ENCODE data around the gene NKAPL. TPM values are rescaled to one million over a fixed set of nuclear protein-coding genes. Genes with fewer than 3 reads are reported as not detected.

Gene NKAPL
- total RNA-seq, 1 donor from 2014 or later = 0.79 TPM

GRCh38 chr6:28266563-28266961 is 7.5 kb downstream of the NKAPL start:
- no peak for DNase-seq (ENCODE audit: low read depth)
- TF ChIP-seq, protein P1, sequence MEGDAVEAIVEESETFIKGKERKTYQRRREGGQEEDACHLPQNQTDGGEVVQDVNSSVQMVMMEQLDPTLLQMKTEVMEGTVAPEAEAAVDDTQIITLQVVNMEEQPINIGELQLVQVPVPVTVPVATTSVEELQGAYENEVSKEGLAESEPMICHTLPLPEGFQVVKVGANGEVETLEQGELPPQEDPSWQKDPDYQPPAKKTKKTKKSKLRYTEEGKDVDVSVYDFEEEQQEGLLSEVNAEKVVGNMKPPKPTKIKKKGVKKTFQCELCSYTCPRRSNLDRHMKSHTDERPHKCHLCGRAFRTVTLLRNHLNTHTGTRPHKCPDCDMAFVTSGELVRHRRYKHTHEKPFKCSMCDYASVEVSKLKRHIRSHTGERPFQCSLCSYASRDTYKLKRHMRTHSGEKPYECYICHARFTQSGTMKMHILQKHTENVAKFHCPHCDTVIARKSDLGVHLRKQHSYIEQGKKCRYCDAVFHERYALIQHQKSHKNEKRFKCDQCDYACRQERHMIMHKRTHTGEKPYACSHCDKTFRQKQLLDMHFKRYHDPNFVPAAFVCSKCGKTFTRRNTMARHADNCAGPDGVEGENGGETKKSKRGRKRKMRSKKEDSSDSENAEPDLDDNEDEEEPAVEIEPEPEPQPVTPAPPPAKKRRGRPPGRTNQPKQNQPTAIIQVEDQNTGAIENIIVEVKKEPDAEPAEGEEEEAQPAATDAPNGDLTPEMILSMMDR (IDR thresholded peaks at IDR 0.05; ENCODE audit: insufficient read depth, low read length, severe bottlenecking) = no peak
- Histone ChIP-seq H3K36me3 (ENCODE audit: control insufficient read depth, insufficient read depth, low read length) (no peaks in the 10 kb centered on the region), H3K27me3 (ENCODE audit: control insufficient read depth, insufficient read depth, low read length) (no peaks in the 10 kb centered on the region), H3K4me3 (ENCODE audit: low read depth, low read length) (peak overlapping the region; percentile 83)
- no peak for FAIRE-seq

DNA sequence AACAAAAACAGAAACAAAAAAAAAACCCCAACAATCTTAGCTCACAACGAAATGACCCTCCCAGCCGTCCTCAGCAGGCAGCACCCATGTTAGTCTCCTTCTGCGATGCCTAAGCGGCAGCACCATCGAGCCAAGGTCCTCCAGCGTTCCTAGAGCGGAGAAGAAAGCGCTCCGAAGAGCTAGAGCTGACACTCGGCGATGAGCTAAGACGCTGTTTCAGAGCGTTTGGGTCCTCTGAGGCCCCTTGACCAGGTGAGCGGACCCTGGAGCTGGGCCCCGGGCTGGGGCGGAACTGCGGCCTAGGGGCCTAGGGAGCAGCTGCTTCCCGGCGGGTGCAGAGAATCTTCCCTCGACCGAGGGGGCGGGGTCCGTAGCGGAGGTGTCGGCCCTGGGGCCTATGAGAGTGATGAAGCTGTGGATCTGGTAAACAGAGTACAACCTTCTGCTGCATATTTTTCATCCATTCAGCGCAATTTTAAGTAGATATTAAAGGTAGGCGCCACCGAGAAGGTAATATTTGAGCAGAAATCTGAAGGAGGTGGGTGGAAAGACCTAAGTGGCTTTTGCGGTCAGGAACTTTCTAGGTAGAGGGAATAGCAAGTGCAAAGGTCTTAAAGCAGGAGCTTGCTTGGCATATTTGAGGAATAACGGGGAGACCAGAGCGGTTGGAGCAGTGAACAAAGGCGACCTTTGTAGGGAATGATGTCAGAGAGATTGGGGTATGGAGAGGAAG is 8.0 kb downstream of the NKAPL start, which contains the start of gene ZSCAN26:
Gene ZSCAN26, plus strand, starts transcription at position 182 of the 733 bp plus-strand sequence. CDS start 4,777 bp downstream, outside the sequence.
- H3K36me3 ChIP-seq (ENCODE audit: control insufficient read depth, insufficient read depth, low read length) = peaks cover 2% of the 10 kb centered on the region
- no peak for FAIRE-seq
- H3K27me3 ChIP-seq (ENCODE audit: control insufficient read depth, insufficient read depth, low read length) = no peaks in the 10 kb centered on the region
- peak within 1 kb of the TSS; percentile 83 for H3K4me3 ChIP-seq (ENCODE audit: low read depth, low read length)
- TF ChIP-seq, protein P1 (IDR thresholded peaks at IDR 0.05; ENCODE audit: insufficient read depth, low read length, severe bottlenecking) = no peak
- peak; percentile 80 for DNase-seq (ENCODE audit: low read depth)

DNA sequence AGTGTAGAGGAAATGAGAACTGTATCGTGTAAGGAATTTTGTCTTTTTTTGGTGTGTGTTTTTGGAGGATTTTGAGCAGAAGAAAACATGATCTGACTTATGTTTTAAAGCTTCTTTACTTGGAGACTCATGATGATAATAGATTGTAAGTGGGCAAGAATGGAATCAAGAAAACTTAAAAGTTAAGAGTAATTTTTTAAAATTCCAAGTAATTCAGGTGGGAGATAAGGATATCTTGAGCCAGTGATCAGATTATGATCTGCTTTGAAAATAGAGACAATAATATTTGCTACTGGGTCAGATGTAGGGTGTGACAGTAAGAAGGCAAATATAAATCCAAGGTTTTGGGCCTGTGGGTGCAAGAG is 8.6 kb downstream of the NKAPL start:
- H3K36me3 ChIP-seq (ENCODE audit: control insufficient read depth, insufficient read depth, low read length) = peaks cover 4% of the 10 kb centered on the region
- FAIRE-seq = no peak
- H3K4me3 ChIP-seq (ENCODE audit: low read depth, low read length) = peak overlapping the region; percentile 83
- TF ChIP-seq, protein P1 (IDR thresholded peaks at IDR 0.05; ENCODE audit: insufficient read depth, low read length, severe bottlenecking) = no peak
- H3K27me3 ChIP-seq (ENCODE audit: control insufficient read depth, insufficient read depth, low read length) = no peaks in the 10 kb centered on the region
- DNase-seq (ENCODE audit: low read depth) = no peak

- Histone ChIP-seq H3K36me3 (ENCODE audit: control insufficient read depth, insufficient read depth, low read length) (peaks cover 4% of the 10 kb centered on the region), H3K4me3 (ENCODE audit: low read depth, low read length) (no peak overlapping the region), H3K27me3 (ENCODE audit: control insufficient read depth, insufficient read depth, low read length) (no peaks in the 10 kb centered on the region)
- FAIRE-seq (no peak), DNase-seq (ENCODE audit: low read depth) (peak; percentile 91)
- TF ChIP-seq, protein P1 (IDR thresholded peaks at IDR 0.05; ENCODE audit: insufficient read depth, low read length, severe bottlenecking) = no peak
Measured at GRCh38 chr6:28269492-28269891, 10.4 kb downstream of the NKAPL start.

DNA sequence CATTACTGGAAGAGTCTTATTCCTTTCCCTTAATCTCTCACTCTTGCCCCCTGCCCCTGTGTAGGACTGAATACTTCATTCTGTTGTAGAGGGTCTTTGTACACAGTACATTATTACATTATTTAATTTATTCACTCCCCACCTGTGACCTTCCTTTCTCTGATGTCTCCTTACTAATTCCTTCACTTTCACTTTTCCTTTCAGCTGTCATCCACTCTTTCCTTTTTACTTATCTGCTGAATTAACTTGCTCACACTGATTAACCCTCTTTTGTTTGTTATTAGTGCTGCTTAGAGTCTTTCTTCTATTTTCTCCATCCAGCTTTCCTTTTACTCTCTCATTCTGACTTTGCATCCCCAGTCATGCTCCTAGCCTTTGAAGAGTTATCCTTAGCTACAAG is 15.8 kb downstream of the NKAPL start:
- Histone ChIP-seq H3K36me3 (ENCODE audit: control insufficient read depth, insufficient read depth, low read length) (peaks cover 6% of the 10 kb centered on the region), H3K4me3 (ENCODE audit: low read depth, low read length) (no peak overlapping the region), H3K27me3 (ENCODE audit: control insufficient read depth, insufficient read depth, low read length) (no peaks in the 10 kb centered on the region)
- DNase-seq (ENCODE audit: low read depth) = no peak
- FAIRE-seq = no peak
- TF ChIP-seq, protein P1 (IDR thresholded peaks at IDR 0.05; ENCODE audit: insufficient read depth, low read length, severe bottlenecking) = no peak

DNA sequence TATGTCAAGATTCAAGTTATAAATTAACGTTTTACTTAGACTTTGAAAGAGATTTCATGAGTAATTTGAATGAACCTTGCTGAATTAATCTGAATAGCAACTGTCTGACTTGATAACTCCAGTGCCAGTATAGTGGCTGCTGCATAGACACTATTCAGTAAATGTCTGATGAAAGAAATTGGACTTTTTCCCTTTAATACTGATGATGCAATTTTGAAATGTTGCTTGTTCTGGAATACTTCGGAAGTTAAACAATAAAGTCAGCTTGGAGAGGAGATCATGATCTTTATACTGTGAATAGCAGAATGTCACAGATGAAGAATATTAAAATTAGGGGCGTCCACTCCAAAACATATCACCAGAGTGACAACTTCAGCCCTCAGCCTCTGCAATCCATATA is 18.6 kb downstream of the NKAPL start:
- DNase-seq (ENCODE audit: low read depth) (no peak), FAIRE-seq (no peak)
- Histone ChIP-seq H3K36me3 (ENCODE audit: control insufficient read depth, insufficient read depth, low read length) (peaks cover 1% of the 10 kb centered on the region), H3K4me3 (ENCODE audit: low read depth, low read length) (no peak overlapping the region), H3K27me3 (ENCODE audit: control insufficient read depth, insufficient read depth, low read length) (no peaks in the 10 kb centered on the region)
- TF ChIP-seq, protein P1 (IDR thresholded peaks at IDR 0.05; ENCODE audit: insufficient read depth, low read length, severe bottlenecking) = no peak
